Umbilical cord (tissue), 2 donors: ENCODE data around the gene R3HDM4. TPM values are rescaled to one million over a fixed set of nuclear protein-coding genes. Genes with fewer than 3 reads are reported as not detected.
A peak's percentile ranks its signal among the peaks of the same experiment; 100 is the strongest.
"Not testable (repeated sequence)": the region's sequence is repeated elsewhere in the genome, so short reads cannot be mapped to it uniquely, and the experiment has no call there.

Experiments used
- DNase-seq: peaks from one replicate; pipeline ENCODE4 v3.0.0-alpha.2; 2015; ENCODE audit warnings: low spot score
- total RNA-seq: library from RNA; depleted of rRNA; stranded (reverse); fragments of >200 nt; gene quantifications from one replicate; pipeline ENCODE4 v1.2.3, GENCODE V29; 2014; ENCODE audit warnings: low replicate concordance; ENCODE audit not compliant: insufficient read depth

The R3HDM4 gene
- total RNA-seq = 44.3 TPM

- DNase-seq = peak; percentile 66
These were observed at the start of gene R3HDM4 for GRCh38 chr19:913080-913748. TSS of gene R3HDM4 (minus strand) at chr19:913219. CDS start at chr19:913157, 62 bp downstream.

GRCh38 chr19:961866-962620, 49.0 kb upstream of the R3HDM4 start:
- peak; percentile 86 for DNase-seq

- DNase-seq = no peak
These were observed 47.6 kb upstream of the R3HDM4 start for GRCh38 chr19:960601-960938.

- no peak for DNase-seq
These were observed 47.0 kb upstream of the R3HDM4 start for GRCh38 chr19:960020-960419.

GRCh38 chr19:958967-959855, 46.2 kb upstream of the R3HDM4 start:
- no peak for DNase-seq

GRCh38 chr19:957578-957977, 44.6 kb upstream of the R3HDM4 start:
- not testable (repeated sequence) for DNase-seq

GRCh38 chr19:956766-957440, 43.9 kb upstream of the R3HDM4 start:
- DNase-seq = peak; percentile 65

- DNase-seq = no peak
These were observed 43.1 kb upstream of the R3HDM4 start for GRCh38 chr19:955803-956765.

GRCh38 chr19:954672-955494, 41.9 kb upstream of the R3HDM4 start:
- DNase-seq = no peak

GRCh38 chr19:954272-954671, 41.3 kb upstream of the R3HDM4 start:
- no peak for DNase-seq

GRCh38 chr19:953445-954271, 40.6 kb upstream of the R3HDM4 start:
- DNase-seq = no peak

GRCh38 chr19:952680-953444, 39.8 kb upstream of the R3HDM4 start:
- peak; percentile 57 for DNase-seq

DNA sequence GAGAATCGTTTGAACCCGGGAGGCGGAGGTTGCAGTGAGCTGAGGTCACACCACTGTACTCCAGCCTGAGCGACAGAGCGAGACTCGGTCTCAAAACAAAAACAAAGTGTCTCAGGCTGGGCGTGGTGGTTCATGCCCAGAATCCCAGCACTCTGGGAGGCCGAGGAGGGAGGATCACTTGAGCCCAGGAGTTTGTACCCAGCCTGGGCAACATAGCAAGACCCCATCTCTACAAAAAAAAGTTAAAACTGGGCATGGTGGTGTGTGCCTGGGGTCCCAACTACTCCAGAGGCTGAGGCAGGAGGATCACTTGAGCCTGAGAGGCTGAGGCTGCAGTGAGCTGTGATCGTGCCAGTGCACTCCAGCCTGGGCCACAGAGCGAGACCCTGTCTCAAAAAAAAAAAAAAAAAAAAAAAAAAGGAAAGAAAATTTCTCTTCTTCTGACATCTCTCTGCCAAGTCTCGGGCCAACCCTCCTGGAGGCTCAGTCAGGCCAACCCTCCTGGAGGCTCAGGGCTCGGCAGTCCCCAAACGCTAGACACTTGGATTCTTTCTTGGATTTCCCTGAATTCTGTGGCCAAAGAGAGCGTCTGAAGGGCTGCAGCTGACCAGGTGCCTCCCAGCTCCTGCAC, 39.1 kb upstream of the R3HDM4 start:
- no peak for DNase-seq

- DNase-seq = no peak
These were observed 37.5 kb upstream of the R3HDM4 start for GRCh38 chr19:950352-951066.

DNA sequence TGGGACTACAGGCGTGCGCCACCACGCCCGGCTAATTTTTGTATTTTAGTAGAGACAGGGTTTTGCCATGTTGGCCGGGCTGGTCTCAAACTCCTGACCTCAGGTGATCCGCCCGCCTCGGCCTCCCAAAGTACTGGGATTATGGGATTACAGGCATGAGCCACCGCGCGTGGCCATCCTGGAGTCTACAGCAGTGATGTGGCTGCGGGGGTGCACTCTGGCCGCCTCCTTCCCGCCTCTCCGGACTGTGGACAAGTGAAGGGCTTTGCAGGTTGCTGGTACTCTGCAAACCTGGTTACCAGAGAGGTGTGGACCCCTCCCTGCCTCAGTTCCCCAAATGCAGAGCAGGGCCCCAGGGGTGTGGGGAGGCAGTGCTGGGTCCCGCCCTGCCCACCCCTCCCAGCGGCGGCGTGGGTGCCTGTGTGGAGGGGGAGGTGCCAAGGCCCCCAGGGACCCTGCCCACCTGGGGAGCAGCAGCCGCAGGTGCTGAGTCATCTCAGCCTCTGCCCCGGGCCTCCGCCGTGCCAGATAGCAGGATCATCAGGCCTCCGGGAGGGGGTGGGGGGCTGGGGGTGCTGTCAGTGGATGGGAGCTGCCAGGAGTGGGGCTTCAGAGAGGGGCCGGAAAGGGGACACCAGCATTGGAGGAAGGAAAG, 36.0 kb upstream of the R3HDM4 start:
- no peak for DNase-seq
